GM19372 (cell line): Measurements from ENCODE around the gene SPATA13.
"Not testable (repeated sequence)": the region's sequence is repeated elsewhere in the genome, so short reads cannot be mapped to it uniquely, and the experiment has no call there.

Source experiments
- ATAC-seq: cut with Tn5 transposase; IDR thresholded peaks from one replicate; pipeline ENCODE4 v1.9.1; 2021; ENCODE audit warnings: mild to moderate bottlenecking, low read depth, moderate library complexity; ENCODE audit not compliant: unreplicated experiment

SPATA13 gene

GRCh38 chr13:24192057-24192810 is 31.7 kb downstream of the SPATA13 start:
- ATAC-seq = no peak

GRCh38 chr13:24192811-24193162 is 32.3 kb downstream of the SPATA13 start:
- ATAC-seq = no peak

- ATAC-seq = no peak
Observed at GRCh38 chr13:24194447-24194846, 33.9 kb downstream of the SPATA13 start.

- ATAC-seq = no peak
Observed at GRCh38 chr13:24195626-24196025, 35.1 kb downstream of the SPATA13 start.

- ATAC-seq = no peak
Observed at GRCh38 chr13:24196593-24197197, 36.2 kb downstream of the SPATA13 start.

- ATAC-seq = no peak
Observed at GRCh38 chr13:24199016-24199415, 38.5 kb downstream of the SPATA13 start.

- ATAC-seq = no peak
Observed at GRCh38 chr13:24202215-24202614, 41.7 kb downstream of the SPATA13 start.

GRCh38 chr13:24203273-24203672 is 42.8 kb downstream of the SPATA13 start:
- ATAC-seq = no peak

GRCh38 chr13:24203811-24204210 is 43.3 kb downstream of the SPATA13 start:
- ATAC-seq = no peak

GRCh38 chr13:24205076-24205475 is 44.6 kb downstream of the SPATA13 start:
- ATAC-seq = not testable (repeated sequence)

GRCh38 chr13:24207841-24208667 is 47.5 kb downstream of the SPATA13 start:
- no peak for ATAC-seq

GRCh38 chr13:24209138-24209537 is 48.6 kb downstream of the SPATA13 start:
- no peak for ATAC-seq

GRCh38 chr13:24212254-24212653 is 51.7 kb downstream of the SPATA13 start:
- no peak for ATAC-seq

- ATAC-seq = no peak
Observed at GRCh38 chr13:24212674-24213073, 52.2 kb downstream of the SPATA13 start.

GRCh38 chr13:24213932-24214331 is 53.4 kb downstream of the SPATA13 start:
- no peak for ATAC-seq

- ATAC-seq = no peak
Observed at GRCh38 chr13:24214528-24214927, 54.0 kb downstream of the SPATA13 start.

- peak; percentile 71 for ATAC-seq
Observed at GRCh38 chr13:24215126-24215525, 54.6 kb downstream of the SPATA13 start.

GRCh38 chr13:24215732-24216131 is 55.2 kb downstream of the SPATA13 start:
- no peak for ATAC-seq

- no peak for ATAC-seq
Observed at GRCh38 chr13:24216176-24216575, 55.7 kb downstream of the SPATA13 start.

- ATAC-seq = not testable (repeated sequence)
Observed at GRCh38 chr13:24216779-24217178, 56.3 kb downstream of the SPATA13 start.

GRCh38 chr13:24217601-24218281 is 57.2 kb downstream of the SPATA13 start:
- ATAC-seq = no peak
